Measurements from ENCODE around the gene GDF7. TPM values are rescaled to one million over a fixed set of nuclear protein-coding genes. Genes with fewer than 3 reads are reported as not detected.

The GDF7 gene
- total RNA-seq, 1 experiment from 2014 or later, result 0.02 TPM

- H3K27ac ChIP-seq (ENCODE audit: low read depth, low read length), result no peak overlapping the region
- POLR2A ChIA-PET, result no interaction called here
- no peaks in the 10 kb centered on the region for H4K20me1 ChIP-seq (ENCODE audit: insufficient read depth)
- ATAC-seq (no peak), DNase-seq (ENCODE audit: low read depth, low spot score) (no peak)
- H3K79me2 ChIP-seq (ENCODE audit: insufficient read depth, low read length), result no peaks in the 10 kb centered on the region
- BruUV-seq (replicated peaks), result no TSS peak
- H2AFZ ChIP-seq (ENCODE audit: low read depth, low read length, poor library complexity, severe bottlenecking), result no peak overlapping the region
- H3K9me2 ChIP-seq (ENCODE audit: insufficient read depth), result no peaks in the 10 kb centered on the region
- CTCF ChIA-PET, result no interaction called here
- intact Hi-C loops (cut with micrococcal nuclease), result no loop called here
- peaks cover 0 to 4% of the 10 kb centered on the region in 2 experiments; a peak in 1 of 4 replicates for H3K4me1 ChIP-seq (ENCODE audit: control insufficient read depth in 1 of 2, insufficient read depth in 2 of 2, low read length in 2 of 2)
- TF ChIP-seq ELF1 (IDR thresholded peaks at IDR 0.05; ENCODE audit: borderline replicate concordance, low read depth) (no peak), ZFX (IDR thresholded peaks at IDR 0.05) (no peak), CEBPB (IDR thresholded peaks at IDR 0.05; ENCODE audit: low read depth) (no peak), CBX3 (IDR thresholded peaks at IDR 0.05; ENCODE audit: low read depth) (no peak), ZNF274 (IDR thresholded peaks at IDR 0.05; ENCODE audit: low read depth, low read length) (no peak), REST (IDR thresholded peaks at IDR 0.05; ENCODE audit: low read depth) (no peak)
- peaks cover 0 to 4% of the 10 kb centered on the region in 2 experiments; a peak in 1 of 4 replicates for H3K36me3 ChIP-seq (ENCODE audit: control insufficient read depth in 1 of 2, insufficient read depth in 2 of 2, low read length in 2 of 2)
- H3K27me3 ChIP-seq (ENCODE audit: insufficient read depth, low read length), result no peaks in the 10 kb centered on the region
- H3K4me2 ChIP-seq (ENCODE audit: low read length), result no peak overlapping the region
- H3K9ac ChIP-seq (ENCODE audit: low read length), result no peak overlapping the region
- RAD21 ChIA-PET (ENCODE audit: low non-redundant PET in 1 of 2, low total read pairs in 2 of 2, uncharacterized antibody in 2 of 2, unreplicated experiment in 2 of 2), result no interaction called here
- H3K4me3 ChIP-seq (replicated peaks in 1 of 2; ENCODE audit: low read depth in 1 of 2, low read length in 2 of 2), result no peak overlapping the region
- H3K9me3 ChIP-seq (ENCODE audit: control insufficient read depth in 1 of 2, insufficient read depth in 1 of 2, low read depth in 1 of 2, low read length in 2 of 2), result no peaks in the 10 kb centered on the region
These were observed 43.2 kb upstream of the GDF7 start for GRCh38 chr2:20623741-20624155.
